GM19324 (cell line): ENCODE results near the gene NPAS3.

Source experiments
- ATAC-seq: cut with Tn5 transposase; IDR thresholded peaks from one replicate; pipeline ENCODE4 v1.9.1; 2021; ENCODE audit warnings: mild to moderate bottlenecking, moderate library complexity; ENCODE audit not compliant: unreplicated experiment, low FRiP score

NPAS3 gene

DNA sequence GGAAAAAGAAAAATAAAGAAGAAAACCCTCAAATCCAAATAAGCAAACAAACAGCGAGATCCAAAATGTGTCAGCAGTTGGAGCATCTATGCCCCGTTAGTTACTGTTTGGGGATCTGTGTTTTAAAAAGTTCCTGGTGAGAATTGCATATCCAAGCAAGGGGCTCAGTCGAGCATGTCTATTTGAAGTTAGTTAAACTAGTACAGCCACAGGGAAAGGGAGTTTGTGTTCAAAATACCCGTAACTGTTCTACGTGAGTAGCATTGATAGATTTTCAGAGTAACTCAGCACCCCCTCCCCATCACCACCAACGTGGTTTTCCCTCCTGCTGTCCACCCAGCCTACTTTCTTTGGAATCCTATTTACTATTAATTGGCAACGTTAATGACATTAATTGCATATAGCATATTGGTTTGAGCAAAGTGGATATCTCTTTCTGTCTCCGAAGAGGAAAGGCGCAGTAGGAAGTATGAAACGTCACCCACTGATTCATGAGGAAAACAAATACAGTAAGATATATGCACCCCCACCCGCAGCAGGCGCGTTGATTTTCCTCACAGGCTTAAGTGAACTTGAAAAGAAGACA is 1.5 kb downstream of the NPAS3 start:
- ATAC-seq, result no peak

DNA sequence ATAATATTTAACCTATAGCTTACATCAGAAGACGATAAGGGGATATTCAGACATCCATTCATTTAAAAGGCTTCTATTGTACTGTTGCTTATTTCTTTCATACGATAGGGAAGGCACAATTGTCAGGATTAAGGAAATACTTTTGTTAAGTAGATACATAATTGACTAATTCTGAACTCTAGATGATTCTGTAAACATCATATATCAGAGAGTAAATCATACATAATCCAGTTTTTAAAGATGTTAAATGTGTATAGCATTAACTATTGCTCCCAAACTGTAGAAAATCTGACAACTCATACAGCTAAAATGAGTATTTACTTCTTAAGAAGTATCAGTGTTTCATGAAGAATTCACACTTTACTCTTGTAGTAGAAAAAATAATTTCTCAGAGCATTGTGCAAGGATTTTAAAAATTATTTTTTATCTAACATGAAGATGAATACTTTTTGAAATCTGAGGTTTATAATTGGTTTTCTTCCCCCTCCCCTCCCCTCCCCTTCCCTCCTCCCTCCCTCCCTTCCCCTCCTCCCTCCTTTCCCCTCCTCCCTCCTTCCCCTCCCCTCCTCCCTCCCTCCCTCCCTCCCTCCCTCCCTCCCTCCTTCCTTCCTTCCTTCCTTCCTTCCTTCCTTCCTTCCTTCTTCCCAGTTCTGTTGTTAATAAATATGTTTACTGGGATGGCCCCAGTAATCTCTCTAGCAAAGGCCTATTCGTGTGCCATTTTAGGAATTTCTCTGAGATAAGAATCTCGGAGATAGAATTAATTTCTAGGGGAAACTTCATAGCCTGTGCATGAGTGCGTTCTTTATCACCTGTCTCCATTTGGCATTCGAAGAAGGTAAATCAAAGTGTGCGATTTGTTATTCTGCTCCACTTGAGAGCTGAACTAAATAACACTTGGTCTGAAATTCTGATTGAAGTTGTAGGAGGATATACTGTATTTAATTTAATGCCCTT is 2.3 kb downstream of the NPAS3 start:
- no peak for ATAC-seq

DNA sequence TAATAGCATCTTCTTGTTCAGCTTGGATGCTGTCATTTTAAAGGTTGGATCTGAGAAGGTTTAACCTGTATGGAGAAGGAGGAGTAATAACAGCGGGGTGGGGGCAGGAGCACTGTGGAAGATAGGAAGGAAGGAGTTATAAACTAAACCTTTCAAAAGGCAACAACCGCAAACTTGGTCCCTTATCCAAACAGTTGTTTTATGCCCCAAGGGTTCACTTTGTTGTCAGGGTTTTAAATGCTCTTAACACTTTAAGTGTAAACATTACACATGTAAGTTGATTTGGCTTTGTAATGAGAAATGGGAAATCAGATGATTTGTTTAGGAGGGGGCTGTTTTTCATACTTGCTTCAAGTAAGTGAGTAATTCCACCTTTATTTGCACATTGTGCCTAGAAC is 3.0 kb downstream of the NPAS3 start:
- no peak for ATAC-seq

DNA sequence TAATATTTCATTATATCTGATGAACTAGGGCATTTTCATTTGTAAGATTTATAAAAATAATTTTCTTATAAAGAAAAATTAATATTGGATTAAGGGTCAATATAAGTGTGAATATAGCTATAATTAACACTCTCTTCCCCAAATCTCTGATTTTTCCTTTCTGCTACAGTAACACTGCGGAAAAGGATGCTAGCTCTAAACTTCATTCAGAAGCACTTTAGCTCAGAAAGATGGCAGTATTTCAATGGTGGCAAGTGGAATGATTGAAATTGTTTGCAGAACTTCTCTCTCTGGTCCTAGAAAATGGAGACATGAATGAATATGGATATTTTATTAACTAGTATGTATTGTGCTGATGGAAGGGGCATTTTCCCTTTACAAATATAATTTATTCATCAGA is 8.4 kb downstream of the NPAS3 start:
- ATAC-seq, result no peak

DNA sequence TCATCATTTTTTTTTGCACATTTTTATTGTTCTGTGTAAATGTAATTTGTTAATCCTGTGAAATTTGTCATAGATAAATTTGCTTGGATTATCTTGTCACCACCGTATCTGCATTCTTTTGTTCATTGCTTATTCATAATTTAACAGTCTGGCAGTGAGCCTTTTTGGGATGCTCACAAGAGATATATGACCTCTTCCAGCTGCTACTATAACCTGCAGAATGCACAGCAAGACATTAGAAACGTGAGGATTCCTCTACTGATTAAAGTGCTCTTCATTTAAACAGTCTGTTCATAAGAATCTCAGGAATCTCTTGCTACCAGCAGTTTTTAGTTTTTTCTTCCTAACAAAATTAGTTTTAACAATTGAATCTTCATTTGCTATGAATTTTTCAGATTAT is 9.1 kb downstream of the NPAS3 start:
- ATAC-seq, result no peak

DNA sequence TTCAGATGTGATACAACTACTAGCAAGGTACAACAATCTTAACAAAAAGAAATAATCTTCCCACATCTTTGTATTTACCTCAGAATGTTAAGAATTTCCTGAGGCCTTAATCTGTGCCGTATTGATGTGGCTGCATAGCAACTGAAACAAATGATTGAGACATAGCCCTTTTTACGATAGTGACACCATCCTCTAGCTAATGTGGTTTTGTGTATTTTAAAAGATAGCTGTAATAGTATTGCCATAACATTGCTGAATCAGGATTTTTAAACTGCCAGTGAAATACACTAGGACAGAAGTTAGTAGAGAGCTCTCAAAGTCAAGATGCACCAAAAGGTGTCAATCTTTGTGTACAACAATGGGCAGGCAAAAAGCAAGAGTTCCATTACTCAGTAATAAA is 11.9 kb downstream of the NPAS3 start:
- ATAC-seq, result no peak

DNA sequence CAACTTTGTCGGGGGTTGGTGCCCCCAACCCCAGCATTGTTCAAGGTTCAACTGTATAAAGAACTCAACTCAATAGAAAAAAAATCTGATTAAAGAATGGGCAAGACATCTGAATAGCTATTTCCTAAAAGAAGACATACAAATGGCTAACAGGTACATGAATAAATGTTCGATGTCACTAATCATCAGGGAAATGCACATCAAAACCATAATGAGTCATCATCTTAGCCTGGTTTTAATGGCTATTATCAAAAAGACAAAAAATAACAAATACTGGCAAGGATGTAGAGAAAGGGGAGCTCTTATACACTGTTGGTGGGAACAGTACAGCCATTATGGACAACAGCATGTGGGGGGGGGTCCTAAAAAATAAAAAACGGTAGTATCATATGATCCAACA is 28.7 kb downstream of the NPAS3 start:
- ATAC-seq, result no peak

DNA sequence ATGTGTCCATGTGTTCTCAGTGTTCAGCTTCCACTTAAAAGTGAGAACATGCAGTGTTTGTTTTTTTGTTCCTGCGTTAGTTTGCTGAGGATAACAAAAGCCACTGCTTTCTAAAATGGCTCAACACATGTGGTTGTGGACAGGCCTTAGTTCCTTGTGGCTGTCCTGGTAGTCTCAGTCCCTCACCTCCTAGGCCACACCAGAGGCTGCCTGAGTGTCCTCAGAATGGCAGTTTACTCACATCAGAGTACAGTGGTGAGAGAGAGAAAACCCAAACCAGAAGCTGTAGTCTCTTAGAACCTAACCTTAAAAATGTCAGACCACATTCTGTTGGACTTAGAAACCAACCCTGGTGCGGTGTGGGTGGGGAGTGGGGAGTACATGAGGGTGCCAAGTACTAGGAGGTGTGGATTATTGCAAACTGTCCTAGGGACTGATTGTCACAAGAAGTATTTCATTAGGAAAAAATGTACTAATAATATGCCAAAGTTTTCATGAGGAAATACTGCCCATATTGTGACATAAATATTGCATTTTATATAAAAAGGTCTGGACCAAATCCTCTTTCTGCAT is 30.4 kb downstream of the NPAS3 start:
- no peak for ATAC-seq

DNA sequence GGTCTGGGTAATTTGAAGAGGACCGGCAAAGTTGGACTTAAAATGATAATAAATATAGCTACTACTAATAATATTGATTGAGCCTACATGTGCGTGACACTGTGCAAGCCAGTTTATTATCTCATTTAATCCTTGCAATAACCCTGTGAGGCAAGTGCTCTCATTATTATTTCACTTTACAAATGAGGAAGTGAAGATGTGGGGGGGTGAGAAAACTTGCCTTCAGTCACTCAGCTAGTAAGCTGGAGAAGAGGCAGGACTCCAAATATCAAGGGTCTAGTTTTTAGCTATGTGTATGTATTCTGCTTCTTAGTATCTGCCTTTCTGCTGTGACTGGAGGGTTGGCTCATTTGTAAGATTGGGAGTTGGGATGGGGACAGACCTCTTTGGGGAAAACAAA is 39.2 kb downstream of the NPAS3 start:
- no peak for ATAC-seq

DNA sequence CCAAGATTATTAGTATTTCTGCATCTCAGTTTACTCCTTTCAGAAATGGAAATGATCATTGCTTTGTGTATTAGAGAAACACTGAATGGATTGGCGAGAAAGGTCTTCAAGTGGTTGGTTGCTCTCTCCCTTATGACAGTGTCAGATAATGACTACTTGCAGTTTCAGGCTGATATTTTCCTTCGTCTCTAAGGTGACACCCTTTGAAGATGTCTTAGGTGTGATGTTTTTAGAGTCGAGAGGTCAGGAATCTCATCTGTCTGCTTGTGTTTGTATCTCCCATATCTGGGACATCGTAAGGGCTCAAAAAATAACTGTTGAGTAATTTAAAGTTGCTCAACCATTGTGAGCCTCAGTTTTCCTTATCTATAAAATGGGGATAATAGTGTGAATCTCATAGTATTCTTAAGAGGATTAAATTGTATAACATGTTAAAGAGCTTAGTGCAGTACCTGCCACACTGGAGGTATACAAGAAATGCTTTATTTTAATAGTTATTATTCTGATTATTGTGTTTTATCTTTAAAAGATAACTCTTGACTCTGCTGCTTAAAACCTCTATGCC is 40.1 kb downstream of the NPAS3 start:
- no peak for ATAC-seq

DNA sequence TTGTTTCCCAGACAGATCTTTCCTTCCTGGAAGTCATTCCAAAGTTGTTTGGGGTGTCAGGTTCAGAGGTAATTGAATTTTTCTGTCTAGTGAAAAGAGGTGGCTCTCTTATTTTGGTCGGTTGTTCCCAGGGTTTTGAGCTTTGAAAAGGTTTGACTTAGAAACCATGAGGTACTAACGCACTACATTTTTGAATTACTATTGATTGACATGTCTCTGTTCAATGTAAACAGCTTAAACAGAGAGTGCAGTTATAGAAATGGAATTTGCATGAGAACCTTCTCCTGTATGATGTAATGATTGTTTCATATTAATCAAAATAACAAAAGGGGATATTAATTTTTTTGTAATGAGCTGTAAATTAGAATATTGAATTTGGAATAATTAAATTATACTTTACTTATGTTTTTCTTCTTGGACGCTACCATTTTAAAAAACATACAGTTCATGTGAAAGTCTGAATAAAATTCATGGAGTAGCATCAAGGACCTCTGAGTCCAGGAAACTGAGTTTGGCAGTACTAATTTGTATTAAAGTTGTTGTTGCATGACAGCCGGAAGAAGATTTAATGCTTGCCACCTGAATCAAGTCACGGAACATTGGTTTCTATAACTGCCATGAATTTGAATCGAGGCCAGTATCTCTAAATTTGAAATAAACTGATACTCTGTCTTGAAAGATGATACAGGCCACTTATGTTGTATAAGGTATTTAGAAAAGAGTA is 41.7 kb downstream of the NPAS3 start:
- no peak for ATAC-seq

DNA sequence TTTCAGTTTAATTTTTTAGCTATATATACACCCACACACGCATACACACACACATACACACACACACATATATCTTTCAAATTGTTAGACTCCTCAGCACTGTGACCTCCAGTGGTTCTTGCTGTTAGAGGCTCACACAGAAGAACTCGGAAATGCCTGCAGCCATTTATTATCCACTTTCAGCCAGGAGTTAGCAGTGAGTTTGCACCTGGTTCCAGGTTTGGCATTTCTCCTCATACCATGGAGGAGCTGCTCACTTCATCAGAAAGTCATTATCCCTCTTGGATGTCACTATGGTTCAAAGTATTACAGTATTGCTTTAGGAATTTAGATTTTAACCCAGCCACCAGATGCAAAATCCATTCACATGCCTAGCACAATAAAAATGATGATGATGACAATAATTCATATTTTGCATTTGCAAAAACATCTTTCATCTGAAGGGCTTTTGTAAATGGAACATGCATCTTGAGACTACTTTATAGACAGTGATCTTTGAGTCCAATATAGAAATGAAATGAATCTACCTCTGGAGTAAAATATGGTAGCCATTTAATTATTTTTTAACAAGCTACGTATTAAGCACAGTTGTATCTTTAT is 42.3 kb downstream of the NPAS3 start:
- ATAC-seq, result no peak

DNA sequence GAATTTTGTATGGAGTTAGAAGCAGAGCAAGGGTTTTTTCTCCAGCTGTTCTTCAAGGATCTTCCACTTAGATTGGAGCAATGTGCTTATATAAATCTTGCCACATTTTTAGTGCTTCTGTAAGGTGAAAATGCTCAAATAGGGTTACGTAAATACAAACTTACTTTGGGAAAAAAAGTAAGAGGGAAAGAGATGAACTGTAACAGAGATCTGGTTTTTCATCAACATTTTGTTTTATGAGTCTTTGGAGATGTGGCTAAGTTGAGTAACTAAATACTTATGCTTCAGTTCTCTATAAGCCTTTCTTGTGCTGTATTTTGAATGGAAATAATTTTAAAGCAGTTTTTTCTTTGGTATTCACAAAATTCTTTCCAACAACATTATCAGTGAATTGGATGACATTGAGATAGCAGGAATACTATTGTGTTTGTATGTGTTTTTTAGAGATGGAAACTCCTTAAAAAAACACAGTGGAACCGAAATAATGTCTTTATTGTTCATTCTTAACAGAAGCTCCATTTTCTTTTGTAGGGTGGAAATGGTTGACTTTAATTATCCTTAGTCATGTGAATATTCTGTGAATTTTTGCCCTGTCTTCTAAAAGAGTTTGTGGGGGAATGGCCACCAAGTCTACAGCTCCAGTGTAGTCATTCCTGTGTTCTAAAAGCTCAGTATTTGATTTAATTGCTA is 45.7 kb downstream of the NPAS3 start:
- ATAC-seq, result no peak

DNA sequence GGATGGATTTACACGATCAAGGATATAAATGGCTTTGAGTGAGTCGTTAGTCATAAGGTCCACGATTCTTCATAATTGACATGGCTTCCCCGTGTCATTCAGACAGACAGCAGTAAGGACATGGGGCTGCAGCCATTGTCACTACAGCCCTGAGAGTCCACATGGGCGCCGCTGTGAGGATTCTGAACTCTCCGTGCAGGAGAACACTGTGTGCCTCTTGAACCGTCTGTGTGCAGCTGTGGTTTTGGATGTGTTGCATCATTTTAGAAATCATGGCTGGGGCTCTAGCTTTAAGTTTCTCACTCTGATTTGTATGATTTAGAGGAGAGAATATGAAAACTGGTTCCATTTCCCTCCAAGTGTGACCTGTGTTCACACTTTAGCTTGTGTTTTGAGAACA is 47.2 kb downstream of the NPAS3 start:
- ATAC-seq, result no peak

DNA sequence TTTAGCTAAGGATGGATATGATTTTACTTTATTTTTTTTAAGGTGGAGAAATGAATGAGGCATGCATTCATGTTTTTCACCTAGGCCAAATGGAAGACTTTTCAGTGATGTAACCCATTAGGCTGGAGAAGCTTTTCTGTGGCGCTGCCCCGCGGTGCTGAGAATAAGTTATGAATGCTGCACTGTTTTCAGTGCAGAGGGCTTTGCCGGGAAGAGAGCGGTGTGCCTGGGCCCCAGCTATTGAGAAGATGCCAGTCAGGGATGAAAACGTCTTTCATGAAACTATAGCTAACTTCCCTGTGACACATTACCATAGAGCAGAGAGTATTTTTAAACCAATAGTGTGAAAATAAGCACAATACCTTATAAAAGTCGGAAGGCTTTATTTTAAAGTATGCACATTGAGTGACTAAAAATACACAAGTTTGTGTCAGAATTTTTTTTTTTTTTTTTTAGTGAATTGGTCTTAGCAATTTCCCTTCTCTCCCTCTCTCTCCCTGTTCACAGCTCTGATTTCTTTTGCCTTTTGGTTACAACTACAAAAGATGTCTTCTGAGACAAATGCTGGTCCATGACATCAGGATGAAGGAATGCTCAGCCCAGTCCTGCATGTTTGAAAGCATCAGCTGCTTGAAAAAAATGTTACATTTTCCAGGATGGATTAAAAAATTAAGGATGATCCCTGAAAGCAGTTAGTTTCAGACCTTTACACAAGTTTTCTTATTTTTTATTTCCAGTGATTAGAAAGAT is 48.3 kb downstream of the NPAS3 start:
- no peak for ATAC-seq

DNA sequence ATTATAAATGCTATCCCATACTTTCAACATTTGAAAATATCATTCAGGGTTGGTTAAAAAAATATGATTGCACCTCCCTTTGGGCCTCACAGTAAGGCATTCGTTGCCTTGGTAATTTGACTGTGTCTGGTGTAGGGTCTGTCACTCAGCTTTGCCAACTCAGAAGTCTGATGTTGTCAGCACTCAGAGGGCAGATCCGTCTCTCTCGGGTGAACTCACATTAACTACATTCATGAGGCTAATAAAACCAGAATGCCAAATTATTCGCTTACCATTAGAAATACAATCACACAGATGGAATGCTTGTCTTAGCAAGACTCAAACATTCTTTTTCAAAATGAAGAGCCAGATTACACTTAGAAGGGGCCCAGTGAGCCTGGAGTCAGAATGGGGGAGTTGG is 53.0 kb downstream of the NPAS3 start:
- no peak for ATAC-seq

DNA sequence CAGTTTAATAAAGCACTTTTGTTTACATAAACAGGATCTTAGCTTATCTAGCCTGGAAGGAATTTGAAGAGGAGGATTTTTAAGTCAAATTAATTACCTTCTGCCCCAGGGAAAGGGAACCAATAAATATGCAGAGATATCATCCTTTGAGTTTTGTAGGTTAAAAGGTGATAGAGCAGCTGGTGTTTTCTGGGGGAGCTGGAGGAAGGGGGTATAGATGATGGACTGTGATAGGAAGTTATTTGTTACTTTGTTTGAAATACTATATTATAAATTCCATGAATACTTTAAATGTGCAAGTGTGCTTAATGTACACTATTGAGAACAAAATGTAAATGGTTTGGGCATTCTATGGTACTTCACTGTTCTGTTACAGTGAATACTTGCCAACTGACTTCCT is 55.2 kb downstream of the NPAS3 start:
- no peak for ATAC-seq

DNA sequence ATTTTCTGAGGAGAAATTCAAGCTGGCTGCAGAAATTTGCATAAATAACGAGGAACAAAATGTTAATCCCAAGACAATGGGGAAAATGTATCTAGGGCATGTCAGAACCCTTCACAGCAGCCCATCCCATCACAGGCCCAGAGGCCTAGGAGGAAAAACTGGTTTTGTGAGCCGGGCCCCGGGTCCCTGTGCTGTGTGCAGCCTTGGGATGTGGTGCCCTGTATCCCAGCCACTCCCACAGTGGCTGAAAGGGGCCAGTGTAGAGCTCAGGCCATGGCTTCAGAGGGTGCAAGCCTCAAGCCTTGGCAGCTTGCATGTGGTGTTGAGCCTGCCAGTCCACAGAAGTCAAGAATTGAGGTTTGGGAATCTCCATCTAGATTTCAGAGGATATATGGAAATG is 57.7 kb downstream of the NPAS3 start:
- no peak for ATAC-seq

DNA sequence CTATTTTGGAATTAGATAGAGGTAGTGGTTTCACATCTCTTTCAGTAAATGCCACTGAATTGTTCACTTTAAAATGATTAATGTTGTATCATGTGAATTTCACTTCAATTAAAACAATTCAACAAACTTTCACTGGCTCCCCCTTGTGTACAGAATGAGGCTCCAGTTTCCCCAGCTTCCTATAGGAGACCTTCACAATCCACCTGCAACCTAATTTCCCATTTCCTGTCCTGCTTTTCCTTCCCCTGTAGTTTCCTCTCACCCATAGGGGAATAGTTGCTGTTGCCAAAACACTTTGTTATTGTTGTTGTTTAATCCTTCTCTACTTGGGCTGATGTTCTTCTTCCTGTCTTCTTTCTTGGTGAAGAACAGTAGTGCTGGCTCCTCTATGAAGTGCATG is 59.8 kb downstream of the NPAS3 start:
- no peak for ATAC-seq
